Duodenal mucosa (tissue), 2 donors: ENCODE measurements around the gene KLHL18.

Source experiments
- H3K27ac ChIP-seq: one replicate; pipeline ENCODE4 v1.7.0; 2013; ENCODE audit warnings: low read depth, low read length
- H3K27me3 ChIP-seq, 2 donors: one replicate each; pipeline ENCODE4 v1.7.0; 2013; ENCODE audit warnings: low read length in 2 of 2, control low read depth in 1 of 2; ENCODE audit not compliant: insufficient read depth in 2 of 2, control insufficient read depth in 1 of 2
- H3K36me3 ChIP-seq, 2 donors: one replicate each; pipeline ENCODE4 v1.7.0; 2013; ENCODE audit warnings: low read length in 2 of 2, control low read depth in 1 of 2; ENCODE audit not compliant: insufficient read depth in 2 of 2, control insufficient read depth in 1 of 2
- H3K4me1 ChIP-seq, 2 donors: one replicate each; pipeline ENCODE4 v1.7.0; 2013; ENCODE audit warnings: low read length in 2 of 2, control low read depth in 1 of 2; ENCODE audit not compliant: insufficient read depth in 2 of 2, control insufficient read depth in 1 of 2
- H3K4me3 ChIP-seq, 2 donors: one replicate each; pipeline ENCODE4 v1.7.0; 2013; ENCODE audit warnings: low read length in 2 of 2, low read depth in 1 of 2
- H3K9ac ChIP-seq, 2 donors: one replicate each; pipeline ENCODE4 v1.7.0; 2013; ENCODE audit warnings: low read length in 2 of 2, low read depth in 1 of 2
- H3K9me3 ChIP-seq, 2 donors: one replicate each; pipeline ENCODE4 v1.7.0; 2013; ENCODE audit warnings: low read length in 2 of 2, control low read depth in 1 of 2; ENCODE audit not compliant: control insufficient read depth in 1 of 2

The KLHL18 gene

GRCh38 chr3:47385007-47385406 lies 102.3 kb downstream of the KLHL18 start:
- Histone ChIP-seq H3K4me3 (no peak overlapping the region), H3K9ac (no peak overlapping the region), H3K9me3 (no peaks in the 10 kb centered on the region), H3K27me3 (no peaks in the 10 kb centered on the region), H3K4me1 (peaks cover 15 to 16% of the 10 kb centered on the region in 2 donors), H3K36me3 (peaks cover 8 to 19% of the 10 kb centered on the region in 2 donors), H3K27ac (no peak overlapping the region)

GRCh38 chr3:47385796-47386195 lies 103.1 kb downstream of the KLHL18 start:
- no peak overlapping the region for H3K27ac ChIP-seq
- H3K4me1 ChIP-seq = peaks cover 13 to 15% of the 10 kb centered on the region in 2 donors
- H3K4me3 ChIP-seq = no peak overlapping the region
- peaks cover 8 to 19% of the 10 kb centered on the region in 2 donors for H3K36me3 ChIP-seq
- no peak overlapping the region for H3K9ac ChIP-seq
- no peaks in the 10 kb centered on the region for H3K9me3 ChIP-seq
- H3K27me3 ChIP-seq = no peaks in the 10 kb centered on the region

GRCh38 chr3:47392933-47393332 lies 110.2 kb downstream of the KLHL18 start:
- peaks cover 8 to 12% of the 10 kb centered on the region in 2 donors for H3K4me1 ChIP-seq
- no peak overlapping the region for H3K9ac ChIP-seq
- H3K36me3 ChIP-seq = peaks cover 11 to 26% of the 10 kb centered on the region in 2 donors
- H3K9me3 ChIP-seq = no peaks in the 10 kb centered on the region
- H3K27me3 ChIP-seq = no peaks in the 10 kb centered on the region
- no peak overlapping the region for H3K27ac ChIP-seq
- no peak overlapping the region for H3K4me3 ChIP-seq

- H3K9me3 ChIP-seq = no peaks in the 10 kb centered on the region
- H3K36me3 ChIP-seq = peaks cover 12 to 31% of the 10 kb centered on the region in 2 donors
- peaks cover 8 to 12% of the 10 kb centered on the region in 2 donors for H3K4me1 ChIP-seq
- H3K27me3 ChIP-seq = no peaks in the 10 kb centered on the region
- no peak overlapping the region for H3K9ac ChIP-seq
- no peak overlapping the region for H3K27ac ChIP-seq
- H3K4me3 ChIP-seq = no peak overlapping the region
These were observed 111.6 kb downstream of the KLHL18 start for GRCh38 chr3:47394140-47394870.

- H3K27me3 ChIP-seq = no peaks in the 10 kb centered on the region
- peak overlapping the region; percentile 6 for H3K27ac ChIP-seq
- no peak overlapping the region for H3K9ac ChIP-seq
- peaks cover 8 to 12% of the 10 kb centered on the region in 2 donors for H3K4me1 ChIP-seq
- H3K4me3 ChIP-seq = no peak overlapping the region
- peaks cover 12 to 37% of the 10 kb centered on the region in 2 donors for H3K36me3 ChIP-seq
- H3K9me3 ChIP-seq = no peaks in the 10 kb centered on the region
These were observed 112.1 kb downstream of the KLHL18 start for GRCh38 chr3:47394881-47395280.
